Osteoblast (primary cell): Measurements from ENCODE around the gene KCNA10. TPM values are rescaled to one million over a fixed set of nuclear protein-coding genes. Genes with fewer than 3 reads are reported as not detected.

ENCODE experiments used
- DNase-seq: peaks from one replicate; pipeline ENCODE4 v3.0.0; 2011; ENCODE audit warnings: low spot score, mixed read lengths; ENCODE audit not compliant: insufficient read length; ENCODE audit errors: missing footprints
- H2AFZ ChIP-seq: 2 replicates; pipeline ENCODE4 v1.6.0; 2011; ENCODE audit warnings: mild to moderate bottlenecking, low read length
- H3K27ac ChIP-seq: 2 replicates; pipeline ENCODE4 v1.5.1; 2011; ENCODE audit warnings: mild to moderate bottlenecking, low read depth, low read length, moderate library complexity
- H3K27me3 ChIP-seq: 2 replicates; pipeline ENCODE4 v1.6.0; 2012; ENCODE audit warnings: mild to moderate bottlenecking, control low read depth, inconsistent platforms, low read length, moderate library complexity; ENCODE audit not compliant: insufficient read depth
- H3K36me3 ChIP-seq: 2 replicates; pipeline ENCODE4 v1.5.1; 2011; ENCODE audit warnings: mild to moderate bottlenecking, low read length, control low read depth, moderate library complexity; ENCODE audit not compliant: insufficient read depth
- H3K4me1 ChIP-seq: 2 replicates; pipeline ENCODE4 v1.5.1; 2011; ENCODE audit warnings: mild to moderate bottlenecking, low read length, control low read depth, moderate library complexity; ENCODE audit not compliant: insufficient read depth
- H3K4me2 ChIP-seq: 2 replicates; pipeline ENCODE4 v1.6.0; 2011; ENCODE audit warnings: mild to moderate bottlenecking, low read length; ENCODE audit not compliant: insufficient read depth
- H3K4me3 ChIP-seq: fragments of 200-600 bp; sonication (generic); 3 replicates; pipeline ENCODE4 v1.5.1; 2012; ENCODE audit warnings: mild to moderate bottlenecking, low read length, inconsistent platforms; ENCODE audit not compliant: insufficient read depth
- H3K79me2 ChIP-seq: 2 replicates; pipeline ENCODE4 v1.6.0; 2012; ENCODE audit warnings: mild to moderate bottlenecking, low read length, control low read depth, inconsistent platforms; ENCODE audit not compliant: insufficient read depth
- H3K9me3 ChIP-seq: 2 replicates; pipeline ENCODE4 v1.5.1; 2011; ENCODE audit warnings: low read depth, low read length, control low read depth
- H4K20me1 ChIP-seq: 2 replicates; pipeline ENCODE4 v1.6.0; 2012; ENCODE audit warnings: mild to moderate bottlenecking, low read length, control low read depth; ENCODE audit not compliant: insufficient read depth
- total RNA-seq: library from RNA; depleted of rRNA; stranded (reverse); fragments of >200 nt; gene quantifications from 2 replicates; pipeline ENCODE4 v1.2.3, GENCODE V29; 2012
- TF ChIP-seq, protein P1 (sequence below): IDR thresholded peaks from 2 replicates; pipeline ENCODE4 v1.5.1; 2011; ENCODE audit warnings: mild to moderate bottlenecking, low read depth, low read length, moderate library complexity; ENCODE audit errors: extremely low read depth

Gene KCNA10
- total RNA-seq, 1 donor: not detected

DNA sequence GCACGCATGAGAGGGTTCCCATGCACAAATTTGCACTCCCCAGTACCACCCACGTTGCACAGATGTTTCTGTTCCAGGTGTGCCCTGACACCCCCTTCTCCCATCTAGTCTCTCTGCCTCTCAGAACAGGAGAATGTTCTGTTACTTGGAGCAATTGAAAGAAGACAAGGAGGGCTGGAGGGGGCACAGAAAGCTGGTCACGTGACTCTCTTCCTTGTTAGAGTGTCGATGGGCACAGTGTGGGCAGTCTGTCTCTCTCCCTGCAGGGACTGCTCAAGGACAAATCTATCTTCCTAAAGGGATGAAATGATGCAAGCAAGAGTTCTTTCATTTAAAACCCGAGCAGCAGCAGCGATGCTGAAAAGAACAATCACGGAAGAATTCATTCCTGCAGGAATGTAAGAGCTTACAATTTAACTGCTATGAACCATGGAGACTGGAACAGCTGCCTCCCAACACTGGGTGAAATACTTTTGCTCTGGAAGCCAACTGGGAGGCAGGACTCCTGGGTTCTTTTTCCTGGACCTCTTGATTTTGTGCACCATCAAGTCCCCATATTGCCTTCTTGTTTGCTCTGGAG is 7.3 kb upstream of the KCNA10 start:
- H3K9me3 ChIP-seq: no peaks in the 10 kb centered on the region
- H3K27me3 ChIP-seq: peaks cover 17% of the 10 kb centered on the region
- no peak overlapping the region for H3K27ac ChIP-seq
- no peaks in the 10 kb centered on the region for H3K36me3 ChIP-seq
- H3K79me2 ChIP-seq: no peaks in the 10 kb centered on the region
- TF ChIP-seq, protein P1, sequence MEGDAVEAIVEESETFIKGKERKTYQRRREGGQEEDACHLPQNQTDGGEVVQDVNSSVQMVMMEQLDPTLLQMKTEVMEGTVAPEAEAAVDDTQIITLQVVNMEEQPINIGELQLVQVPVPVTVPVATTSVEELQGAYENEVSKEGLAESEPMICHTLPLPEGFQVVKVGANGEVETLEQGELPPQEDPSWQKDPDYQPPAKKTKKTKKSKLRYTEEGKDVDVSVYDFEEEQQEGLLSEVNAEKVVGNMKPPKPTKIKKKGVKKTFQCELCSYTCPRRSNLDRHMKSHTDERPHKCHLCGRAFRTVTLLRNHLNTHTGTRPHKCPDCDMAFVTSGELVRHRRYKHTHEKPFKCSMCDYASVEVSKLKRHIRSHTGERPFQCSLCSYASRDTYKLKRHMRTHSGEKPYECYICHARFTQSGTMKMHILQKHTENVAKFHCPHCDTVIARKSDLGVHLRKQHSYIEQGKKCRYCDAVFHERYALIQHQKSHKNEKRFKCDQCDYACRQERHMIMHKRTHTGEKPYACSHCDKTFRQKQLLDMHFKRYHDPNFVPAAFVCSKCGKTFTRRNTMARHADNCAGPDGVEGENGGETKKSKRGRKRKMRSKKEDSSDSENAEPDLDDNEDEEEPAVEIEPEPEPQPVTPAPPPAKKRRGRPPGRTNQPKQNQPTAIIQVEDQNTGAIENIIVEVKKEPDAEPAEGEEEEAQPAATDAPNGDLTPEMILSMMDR: no peak
- no peak for DNase-seq
- H2AFZ ChIP-seq: no peak overlapping the region
- H3K4me1 ChIP-seq: no peaks in the 10 kb centered on the region
- H3K4me3 ChIP-seq: no peak overlapping the region
- H4K20me1 ChIP-seq: no peaks in the 10 kb centered on the region
- H3K4me2 ChIP-seq: no peak overlapping the region

DNA sequence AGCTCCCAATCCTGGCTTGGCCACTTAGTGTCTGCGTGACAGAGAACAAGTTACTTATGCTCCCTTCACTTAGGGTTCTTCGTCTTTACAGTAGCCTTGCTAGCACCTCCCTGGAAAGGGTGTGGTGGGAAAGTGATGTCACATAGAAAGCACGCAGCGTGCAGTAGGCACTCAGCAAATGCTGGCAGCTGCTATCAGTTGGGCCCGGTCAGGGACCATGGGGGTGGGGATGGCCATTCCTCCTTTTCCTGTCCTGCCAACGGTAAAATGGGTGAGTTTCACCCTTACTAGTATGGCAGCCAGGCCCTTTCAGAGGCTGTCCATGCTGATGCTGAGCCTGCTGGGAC is 6.2 kb upstream of the KCNA10 start:
- Histone ChIP-seq H4K20me1 (no peaks in the 10 kb centered on the region), H3K27me3 (peaks cover 24% of the 10 kb centered on the region), H3K4me2 (no peak overlapping the region), H3K79me2 (no peaks in the 10 kb centered on the region), H3K27ac (no peak overlapping the region), H3K36me3 (no peaks in the 10 kb centered on the region), H3K4me3 (no peak overlapping the region), H2AFZ (no peak overlapping the region), H3K9me3 (no peaks in the 10 kb centered on the region), H3K4me1 (no peaks in the 10 kb centered on the region)
- no peak for DNase-seq
- TF ChIP-seq, protein P1: no peak

DNA sequence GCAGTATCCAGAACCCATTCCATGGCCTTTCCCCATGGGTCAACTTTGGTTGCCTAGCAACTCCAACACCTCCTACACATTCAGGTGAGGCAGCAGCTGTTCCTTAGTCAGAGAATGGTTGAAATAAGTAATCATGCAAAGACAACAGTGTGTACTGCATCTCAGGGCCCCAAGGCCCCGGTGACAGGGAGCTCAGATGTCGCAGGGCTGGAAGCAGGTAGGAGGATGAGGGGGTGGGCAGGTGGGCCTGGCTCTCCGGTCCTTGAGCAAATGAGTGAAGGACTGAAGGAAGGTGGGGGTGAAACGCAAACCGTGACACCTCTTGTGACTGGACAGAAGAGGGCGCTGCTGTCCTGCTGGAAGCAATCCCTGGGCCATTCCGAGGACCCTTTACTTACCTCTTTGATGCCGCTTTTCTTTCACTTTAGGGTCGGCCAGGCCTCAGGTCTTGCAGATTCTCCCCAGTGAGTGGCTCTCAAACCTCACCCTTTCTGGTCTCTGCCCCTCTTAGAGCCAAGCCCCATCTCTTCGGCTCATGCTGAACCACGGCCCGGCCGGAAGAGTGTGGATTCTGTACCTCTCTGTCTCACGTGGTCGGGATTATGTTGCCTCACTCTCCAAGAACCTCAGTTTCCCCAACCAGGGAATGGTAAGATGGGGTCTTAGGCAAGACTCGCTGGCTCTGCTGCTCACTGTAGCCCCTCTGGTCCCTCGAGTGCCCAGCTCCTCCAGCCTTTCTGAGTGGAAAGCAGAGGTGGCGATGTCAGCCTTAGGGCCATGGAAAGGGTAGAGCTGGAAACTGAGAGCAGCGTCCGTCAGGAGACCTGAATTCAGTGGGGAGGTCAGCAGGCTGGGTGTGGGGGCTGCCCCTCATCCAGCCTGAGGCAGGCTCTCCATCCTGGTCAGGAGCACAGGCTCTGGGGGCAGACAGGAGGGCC is 5.6 kb upstream of the KCNA10 start:
- Histone ChIP-seq H3K4me1 (no peaks in the 10 kb centered on the region), H3K79me2 (no peaks in the 10 kb centered on the region), H3K4me3 (peak overlapping the region; percentile 22), H3K9me3 (no peaks in the 10 kb centered on the region), H3K27ac (no peak overlapping the region), H3K36me3 (no peaks in the 10 kb centered on the region), H3K4me2 (peak overlapping the region; percentile 70), H3K27me3 (peaks cover 25% of the 10 kb centered on the region), H4K20me1 (no peaks in the 10 kb centered on the region), H2AFZ (no peak overlapping the region)
- DNase-seq: no peak
- TF ChIP-seq, protein P1: peak; percentile 70

DNA sequence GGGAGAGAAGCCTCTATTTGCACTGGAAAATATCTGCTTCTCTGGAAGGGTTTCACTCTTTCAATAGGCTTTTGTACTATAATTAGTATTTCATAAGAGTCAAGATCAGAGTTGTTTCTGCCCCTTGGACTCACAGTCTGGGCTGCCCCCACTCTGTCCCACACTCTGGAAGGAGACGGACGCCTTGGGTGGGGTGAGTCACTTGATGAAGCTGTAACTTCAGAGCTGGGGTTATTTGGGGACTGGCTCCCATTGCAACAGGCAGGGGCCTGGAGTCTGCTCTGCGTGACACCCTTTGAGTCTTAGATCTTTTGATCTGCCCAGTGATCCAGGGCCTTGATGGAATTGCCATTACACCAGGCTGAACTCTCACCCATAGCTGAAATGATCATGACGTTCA is 4.0 kb upstream of the KCNA10 start:
- no peak overlapping the region for H3K4me3 ChIP-seq
- no peak overlapping the region for H2AFZ ChIP-seq
- H3K36me3 ChIP-seq: no peaks in the 10 kb centered on the region
- H3K9me3 ChIP-seq: no peaks in the 10 kb centered on the region
- DNase-seq: no peak
- no peaks in the 10 kb centered on the region for H4K20me1 ChIP-seq
- H3K27me3 ChIP-seq: peaks cover 30% of the 10 kb centered on the region
- no peak overlapping the region for H3K4me2 ChIP-seq
- no peaks in the 10 kb centered on the region for H3K79me2 ChIP-seq
- no peak overlapping the region for H3K27ac ChIP-seq
- H3K4me1 ChIP-seq: no peaks in the 10 kb centered on the region
- TF ChIP-seq, protein P1: no peak
